Measurements from ENCODE around the gene LAMA3. TPM values are rescaled to one million over a fixed set of nuclear protein-coding genes. Genes with fewer than 3 reads are reported as not detected.

Gene LAMA3
- total and polyA plus RNA-seq, 2 of the 13 experiments (the other 11 are each of a cell fraction or from before 2014, with no cell fraction given): 0.45 to 2.2 TPM

DNA sequence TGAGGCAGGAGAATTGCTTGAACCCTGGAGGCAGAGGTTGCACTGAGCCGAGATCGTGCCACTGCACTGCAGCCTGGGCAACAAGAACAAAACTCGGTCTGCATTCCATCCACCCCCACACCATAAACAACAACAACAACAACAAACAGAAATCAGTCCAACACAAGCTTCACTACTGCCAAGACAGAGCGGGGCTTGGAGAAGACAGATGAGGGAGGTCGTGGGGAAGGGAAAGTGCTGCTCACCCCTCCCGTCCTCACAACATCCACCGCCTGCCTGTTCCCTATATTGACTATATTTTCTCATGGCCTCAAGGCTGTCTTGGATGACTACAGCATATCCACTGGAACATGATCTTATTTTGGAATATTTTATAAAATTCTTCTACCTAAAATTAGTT lies 187.7 kb downstream of the LAMA3 start:
- POLR2A ChIA-PET: no interaction called here
- no peak for FAIRE-seq
- Histone ChIP-seq H3K4me1 (ENCODE audit: insufficient read depth, low read length) (peaks cover 21% of the 10 kb centered on the region), H3K27ac (ENCODE audit: extremely low read length, insufficient read depth, low read length) (no peak overlapping the region), H2AFZ (ENCODE audit: low read length) (no peak overlapping the region), H3K4me3 (replicated peaks in 1 of 3; ENCODE audit: insufficient read depth in 1 of 3, low read depth in 2 of 3, low read length in 3 of 3) (no peak overlapping the region), H3K79me2 (ENCODE audit: insufficient read depth, low read length) (no peaks in the 10 kb centered on the region), H3K9me3 (ENCODE audit: low read length) (no peaks in the 10 kb centered on the region), H3K4me2 (ENCODE audit: low read depth, low read length) (no peak overlapping the region), H3K36me3 (replicated peaks in 1 of 2; ENCODE audit: control insufficient read depth in 1 of 2, insufficient read depth in 2 of 2, low read length in 2 of 2) (no peaks in the 10 kb centered on the region), H3K27me3 (ENCODE audit: control insufficient read depth in 1 of 2, insufficient read depth in 2 of 2, low read length in 2 of 2) (no peaks in the 10 kb centered on the region; a peak in 1 of 5 replicates), H4K20me1 (ENCODE audit: insufficient read depth, low read length) (no peaks in the 10 kb centered on the region), H3K9ac (ENCODE audit: insufficient read depth, low read depth, low read length) (no peak overlapping the region)
- 89% methylated on average over 7 of the region's 7 CpGs for WGBS (ENCODE audit: low lambda C conversion rate)
- in situ Hi-C loops (cut with HindIII; ENCODE audit: extremely low pct_ligation_motif_present, low pct_unique_long_range_greater_than_20kb): no loop called here
- TF ChIP-seq, protein P1, sequence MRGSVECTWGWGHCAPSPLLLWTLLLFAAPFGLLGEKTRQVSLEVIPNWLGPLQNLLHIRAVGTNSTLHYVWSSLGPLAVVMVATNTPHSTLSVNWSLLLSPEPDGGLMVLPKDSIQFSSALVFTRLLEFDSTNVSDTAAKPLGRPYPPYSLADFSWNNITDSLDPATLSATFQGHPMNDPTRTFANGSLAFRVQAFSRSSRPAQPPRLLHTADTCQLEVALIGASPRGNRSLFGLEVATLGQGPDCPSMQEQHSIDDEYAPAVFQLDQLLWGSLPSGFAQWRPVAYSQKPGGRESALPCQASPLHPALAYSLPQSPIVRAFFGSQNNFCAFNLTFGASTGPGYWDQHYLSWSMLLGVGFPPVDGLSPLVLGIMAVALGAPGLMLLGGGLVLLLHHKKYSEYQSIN (CRISPR knock-in tag; IDR thresholded peaks at IDR 0.05; ENCODE audit: borderline replicate concordance): no peak
- TF ChIP-seq, protein P2, sequence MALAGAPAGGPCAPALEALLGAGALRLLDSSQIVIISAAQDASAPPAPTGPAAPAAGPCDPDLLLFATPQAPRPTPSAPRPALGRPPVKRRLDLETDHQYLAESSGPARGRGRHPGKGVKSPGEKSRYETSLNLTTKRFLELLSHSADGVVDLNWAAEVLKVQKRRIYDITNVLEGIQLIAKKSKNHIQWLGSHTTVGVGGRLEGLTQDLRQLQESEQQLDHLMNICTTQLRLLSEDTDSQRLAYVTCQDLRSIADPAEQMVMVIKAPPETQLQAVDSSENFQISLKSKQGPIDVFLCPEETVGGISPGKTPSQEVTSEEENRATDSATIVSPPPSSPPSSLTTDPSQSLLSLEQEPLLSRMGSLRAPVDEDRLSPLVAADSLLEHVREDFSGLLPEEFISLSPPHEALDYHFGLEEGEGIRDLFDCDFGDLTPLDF (CRISPR knock-in tag; IDR thresholded peaks at IDR 0.05): no peak
- TF ChIP-seq, protein P3, sequence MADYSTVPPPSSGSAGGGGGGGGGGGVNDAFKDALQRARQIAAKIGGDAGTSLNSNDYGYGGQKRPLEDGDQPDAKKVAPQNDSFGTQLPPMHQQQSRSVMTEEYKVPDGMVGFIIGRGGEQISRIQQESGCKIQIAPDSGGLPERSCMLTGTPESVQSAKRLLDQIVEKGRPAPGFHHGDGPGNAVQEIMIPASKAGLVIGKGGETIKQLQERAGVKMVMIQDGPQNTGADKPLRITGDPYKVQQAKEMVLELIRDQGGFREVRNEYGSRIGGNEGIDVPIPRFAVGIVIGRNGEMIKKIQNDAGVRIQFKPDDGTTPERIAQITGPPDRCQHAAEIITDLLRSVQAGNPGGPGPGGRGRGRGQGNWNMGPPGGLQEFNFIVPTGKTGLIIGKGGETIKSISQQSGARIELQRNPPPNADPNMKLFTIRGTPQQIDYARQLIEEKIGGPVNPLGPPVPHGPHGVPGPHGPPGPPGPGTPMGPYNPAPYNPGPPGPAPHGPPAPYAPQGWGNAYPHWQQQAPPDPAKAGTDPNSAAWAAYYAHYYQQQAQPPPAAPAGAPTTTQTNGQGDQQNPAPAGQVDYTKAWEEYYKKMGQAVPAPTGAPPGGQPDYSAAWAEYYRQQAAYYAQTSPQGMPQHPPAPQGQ (CRISPR knock-in tag; IDR thresholded peaks at IDR 0.05; ENCODE audit: borderline replicate concordance): no peak
- no peak for TF ChIP-seq SP5 (CRISPR knock-in tag; IDR thresholded peaks at IDR 0.05; ENCODE audit: borderline replicate concordance, low read depth)
- TF ChIP-seq ZNF274 (CRISPR knock-in tag; IDR thresholded peaks at IDR 0.05): no peak
- TF ChIP-seq ZNF333 (CRISPR knock-in tag; IDR thresholded peaks at IDR 0.05; ENCODE audit: borderline replicate concordance): no peak
- no peak for TF ChIP-seq ATF1 (CRISPR knock-in tag; IDR thresholded peaks at IDR 0.05)
- intact Hi-C loops (cut with micrococcal nuclease; ENCODE audit: unreplicated experiment): no loop called here
- CTCF ChIA-PET (ENCODE audit: low intra/inter-chr PET ratio, low total read pairs): no interaction called here
- BruUV-seq (replicated peaks): no TSS peak
- ATAC-seq: no peak
- DNase-seq (ENCODE audit: low spot score): no peak
